K562 (cell line): Measurements from ENCODE around the gene STON1. TPM values are rescaled to one million over a fixed set of nuclear protein-coding genes. Genes with fewer than 3 reads are reported as not detected.

ENCODE experiments used
- CBFA2T2 ChIP-seq: fragments of 450-650 bp; conservative IDR thresholded peaks from 2 replicates; pipeline ENCODE4 v1.6.1; 2017; ENCODE audit warnings: mild to moderate bottlenecking
- E2F6 ChIP-seq, 2 experiments: IDR thresholded peaks; 2 replicates each; pipeline ENCODE4 v1.6.1; 2011; ENCODE audit warnings: borderline replicate concordance in 1 of 2, control low read depth in 1 of 2, low read depth in 1 of 2, low read length in 1 of 2, mild to moderate bottlenecking in 1 of 2, mixed read lengths in 1 of 2, moderate library complexity in 1 of 2; ENCODE audit not compliant: insufficient read depth in 1 of 2, insufficient read length in 1 of 2, poor library complexity in 1 of 2, severe bottlenecking in 1 of 2; ENCODE audit errors: extremely low read depth in 1 of 2
- FOS ChIP-seq: IDR thresholded peaks from 3 replicates; pipeline ENCODE4 v1.6.1; 2011; ENCODE audit not compliant: insufficient read length; ENCODE audit errors: extremely low read depth
- FOXK1 ChIP-seq: sonication (generic); formaldehyde crosslinking; IDR thresholded peaks from 2 replicates; pipeline ENCODE4 v1.8.0; 2022; ENCODE audit warnings: missing genetic modification reagents, mild to moderate bottlenecking, borderline replicate concordance
- JUND ChIP-seq, 2 experiments: IDR thresholded peaks; 2 replicates in 1 of 2; 3 replicates in 1 of 2; pipeline ENCODE4 v1.6.1; 2011; ENCODE audit warnings: borderline replicate concordance in 2 of 2, low read depth in 2 of 2, low read length in 2 of 2, improper control_type of control experiment in 1 of 2, missing biosample characterization in 1 of 2, missing genetic modification characterization in 1 of 2, missing genetic modification reagents in 1 of 2
- KDM4B ChIP-seq, 2 experiments: fragments of 450-650 bp in 1 of 2; sonication (generic) in 1 of 2; IDR thresholded peaks; 2 replicates each; pipeline ENCODE4 v1.6.1; 2016 to 2017; ENCODE audit warnings: borderline replicate concordance in 2 of 2, antibody characterized with exemption in 1 of 2, low read depth in 1 of 2, mild to moderate bottlenecking in 1 of 2
- MNT ChIP-seq, 2 experiments: fragments of 450-650 bp; conservative IDR thresholded peaks; 2 replicates each; pipeline ENCODE4 v1.6.1; 2017; ENCODE audit warnings: mild to moderate bottlenecking in 2 of 2, moderate library complexity in 2 of 2
- NR2C2 ChIP-seq, 2 experiments: fragments of 200-800 bp in 1 of 2; sonication (Bioruptor generic) in 1 of 2; sonication (generic) in 1 of 2; formaldehyde crosslinking in 1 of 2; IDR thresholded peaks; 2 replicates each; pipeline versions ENCODE4 v1.6.1 to v1.8.0; 2016 to 2022; ENCODE audit warnings: mild to moderate bottlenecking in 1 of 2, missing compliant biosample characterization in 1 of 2, missing genetic modification characterization in 1 of 2, missing genetic modification reagents in 1 of 2
- SMARCA4 ChIP-seq: fragments of 450-650 bp; IDR thresholded peaks from 2 replicates; pipeline ENCODE4 v1.6.1; 2016
- SMARCE1 ChIP-seq: fragments of 450-650 bp; IDR thresholded peaks from 2 replicates; pipeline ENCODE4 v1.7.1; 2016; ENCODE audit warnings: mild to moderate bottlenecking
- THRAP3 ChIP-seq: fragments of 450-650 bp; IDR thresholded peaks from 2 replicates; pipeline ENCODE4 v1.6.1; 2016; ENCODE audit warnings: mild to moderate bottlenecking, inconsistent platforms, borderline replicate concordance
- ZFPM2 ChIP-seq: fragments of 250-450 bp; sonication (Bioruptor Pico); IDR thresholded peaks from 2 replicates; pipeline ENCODE4 v1.5.1; 2022; ENCODE audit warnings: mild to moderate bottlenecking
- ZNF696 ChIP-seq: fragments of 250-450 bp; sonication (Bioruptor Pico); conservative IDR thresholded peaks from 2 replicates; pipeline ENCODE4 v1.4.0; 2020; ENCODE audit warnings: mild to moderate bottlenecking, moderate library complexity
- polyA plus RNA-seq, 8 experiments: library from polyadenylated mRNA; depleted of rRNA in 4 of 8; stranded (reverse) in 5 of 8; unstranded in 3 of 8; fragments of >200 nt; fragmentation: Nextera tagmentation in 2 of 8; fragmentation: Illumina TruSeq in 1 of 8; extraction: Ambion mirVana in 2 of 8; extraction: Trizol in 1 of 8; gene quantifications; 2 replicates each; pipeline versions ENCODE4 v1.2.1 to v1.2.3, GENCODE V29; 2011 to 2014; ENCODE audit warnings: inconsistent platforms in 1 of 8, missing spikeins in 1 of 8
- total RNA-seq, 7 experiments: library from RNA; depleted of rRNA in 6 of 7; stranded (reverse); fragments of >200 nt in 6 of 7; fragmentation: Illumina TruSeq in 2 of 7; extraction: Trizol in 2 of 7; gene quantifications; 2 replicates each; pipeline versions ENCODE4 v1.2.1 to v1.2.3, GENCODE V29; 2011 to 2021; ENCODE audit warnings: low replicate concordance in 1 of 7
- TF ChIP-seq, protein P1 (sequence below): fragments of 450-650 bp; formaldehyde crosslinking; IDR thresholded peaks from 2 replicates; pipeline ENCODE4 v1.4.0; 2020; ENCODE audit warnings: mild to moderate bottlenecking, mixed read lengths
- TF ChIP-seq, protein P2 (sequence below): fragments of 450-650 bp; IDR thresholded peaks from 2 replicates; pipeline ENCODE4 v1.6.1; 2014; ENCODE audit warnings: low read depth, mild to moderate bottlenecking, moderate library complexity, borderline replicate concordance
- TF ChIP-seq, protein P3 (sequence below), 2 experiments: IDR thresholded peaks; 2 replicates each; pipeline ENCODE4 v1.6.1; 2012; ENCODE audit warnings: improper control_type of control experiment in 2 of 2, low read depth in 2 of 2, low read length in 2 of 2, borderline replicate concordance in 1 of 2
- TF ChIP-seq, protein P4 (sequence below): sonication (generic); formaldehyde crosslinking; IDR thresholded peaks from 2 replicates; pipeline ENCODE4 v1.9.0; 2022; ENCODE audit warnings: mild to moderate bottlenecking, missing genetic modification reagents

STON1 gene
- total and polyA plus RNA-seq, 9 of the 15 experiments (the other 6 are each of a cell fraction or from before 2014, with no cell fraction given): 0.07 to 1.2 (median 0.55) TPM

- TF ChIP-seq E2F6 (IDR thresholded peaks at IDR 0.05; ENCODE audit: borderline replicate concordance in 1 of 2, extremely low read depth in 1 of 2, insufficient read depth in 1 of 2, insufficient read length in 1 of 2, low read depth in 1 of 2, low read length in 1 of 2, poor library complexity in 1 of 2, severe bottlenecking in 1 of 2) (peak; percentile 47 to 79), JUND (IDR thresholded peaks at IDR 0.05; ENCODE audit: borderline replicate concordance, low read depth, low read length) (peak; percentile 58; the same call in 1 of the 2 replicates), JUND (tag; IDR thresholded peaks at IDR 0.05; ENCODE audit: borderline replicate concordance, low read depth, low read length) (no peak; the same call in 2 of the 3 replicates), NR2C2 (CRISPR knock-in tag; IDR thresholded peaks at IDR 0.05) (no peak), NR2C2 (tag; IDR thresholded peaks at IDR 0.05) (no peak), FOS (no peak), SMARCA4 (peak; percentile 45; the same call in 1 of the 2 replicates), ZNF696 (CRISPR knock-in tag) (no peak), THRAP3 (no peak), MNT (conservative IDR thresholded peaks at IDR 0.05) (peak in 1 of 2 experiments; percentile 49; a peak in 1 of 4 replicates), CBFA2T2 (no peak), FOXK1 (no peak), SMARCE1 (peak; percentile 33; the same call in 1 of the 2 replicates), ZFPM2 (CRISPR knock-in tag) (no peak), KDM4B (IDR thresholded peaks at IDR 0.05; ENCODE audit: borderline replicate concordance in 2 of 2, low read depth in 1 of 2) (no peak)
- TF ChIP-seq, protein P1, sequence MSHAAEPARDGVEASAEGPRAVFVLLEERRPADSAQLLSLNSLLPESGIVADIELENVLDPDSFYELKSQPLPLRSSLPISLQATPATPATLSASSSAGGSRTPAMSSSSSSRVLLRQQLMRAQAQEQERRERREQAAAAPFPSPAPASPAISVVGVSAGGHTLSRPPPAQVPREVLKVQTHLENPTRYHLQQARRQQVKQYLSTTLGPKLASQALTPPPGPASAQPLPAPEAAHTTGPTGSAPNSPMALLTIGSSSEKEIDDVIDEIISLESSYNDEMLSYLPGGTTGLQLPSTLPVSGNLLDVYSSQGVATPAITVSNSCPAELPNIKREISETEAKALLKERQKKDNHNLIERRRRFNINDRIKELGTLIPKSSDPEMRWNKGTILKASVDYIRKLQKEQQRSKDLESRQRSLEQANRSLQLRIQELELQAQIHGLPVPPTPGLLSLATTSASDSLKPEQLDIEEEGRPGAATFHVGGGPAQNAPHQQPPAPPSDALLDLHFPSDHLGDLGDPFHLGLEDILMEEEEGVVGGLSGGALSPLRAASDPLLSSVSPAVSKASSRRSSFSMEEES (CRISPR knock-in tag): no peak
- TF ChIP-seq, protein P2, sequence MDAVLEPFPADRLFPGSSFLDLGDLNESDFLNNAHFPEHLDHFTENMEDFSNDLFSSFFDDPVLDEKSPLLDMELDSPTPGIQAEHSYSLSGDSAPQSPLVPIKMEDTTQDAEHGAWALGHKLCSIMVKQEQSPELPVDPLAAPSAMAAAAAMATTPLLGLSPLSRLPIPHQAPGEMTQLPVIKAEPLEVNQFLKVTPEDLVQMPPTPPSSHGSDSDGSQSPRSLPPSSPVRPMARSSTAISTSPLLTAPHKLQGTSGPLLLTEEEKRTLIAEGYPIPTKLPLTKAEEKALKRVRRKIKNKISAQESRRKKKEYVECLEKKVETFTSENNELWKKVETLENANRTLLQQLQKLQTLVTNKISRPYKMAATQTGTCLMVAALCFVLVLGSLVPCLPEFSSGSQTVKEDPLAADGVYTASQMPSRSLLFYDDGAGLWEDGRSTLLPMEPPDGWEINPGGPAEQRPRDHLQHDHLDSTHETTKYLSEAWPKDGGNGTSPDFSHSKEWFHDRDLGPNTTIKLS: no peak
- TF ChIP-seq, protein P3, sequence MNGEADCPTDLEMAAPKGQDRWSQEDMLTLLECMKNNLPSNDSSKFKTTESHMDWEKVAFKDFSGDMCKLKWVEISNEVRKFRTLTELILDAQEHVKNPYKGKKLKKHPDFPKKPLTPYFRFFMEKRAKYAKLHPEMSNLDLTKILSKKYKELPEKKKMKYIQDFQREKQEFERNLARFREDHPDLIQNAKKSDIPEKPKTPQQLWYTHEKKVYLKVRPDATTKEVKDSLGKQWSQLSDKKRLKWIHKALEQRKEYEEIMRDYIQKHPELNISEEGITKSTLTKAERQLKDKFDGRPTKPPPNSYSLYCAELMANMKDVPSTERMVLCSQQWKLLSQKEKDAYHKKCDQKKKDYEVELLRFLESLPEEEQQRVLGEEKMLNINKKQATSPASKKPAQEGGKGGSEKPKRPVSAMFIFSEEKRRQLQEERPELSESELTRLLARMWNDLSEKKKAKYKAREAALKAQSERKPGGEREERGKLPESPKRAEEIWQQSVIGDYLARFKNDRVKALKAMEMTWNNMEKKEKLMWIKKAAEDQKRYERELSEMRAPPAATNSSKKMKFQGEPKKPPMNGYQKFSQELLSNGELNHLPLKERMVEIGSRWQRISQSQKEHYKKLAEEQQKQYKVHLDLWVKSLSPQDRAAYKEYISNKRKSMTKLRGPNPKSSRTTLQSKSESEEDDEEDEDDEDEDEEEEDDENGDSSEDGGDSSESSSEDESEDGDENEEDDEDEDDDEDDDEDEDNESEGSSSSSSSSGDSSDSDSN (IDR thresholded peaks at IDR 0.05; ENCODE audit: borderline replicate concordance in 1 of 2, low read depth in 2 of 2, low read length in 2 of 2): 0 out of 4 replicates have a peak, but pooled peaks of 1 of the 2 experiments have one; percentile 34
- TF ChIP-seq, protein P4, sequence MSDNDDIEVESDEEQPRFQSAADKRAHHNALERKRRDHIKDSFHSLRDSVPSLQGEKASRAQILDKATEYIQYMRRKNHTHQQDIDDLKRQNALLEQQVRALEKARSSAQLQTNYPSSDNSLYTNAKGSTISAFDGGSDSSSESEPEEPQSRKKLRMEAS (CRISPR knock-in tag): peak; percentile 88
Observed at GRCh38 chr2:48545244-48545643, 15.3 kb downstream of the STON1 start (continued).
